Measurements from ENCODE around the gene GINS3. TPM values are rescaled to one million over a fixed set of nuclear protein-coding genes. Genes with fewer than 3 reads are reported as not detected.

Gene GINS3
- total and polyA plus RNA-seq, 3 experiments from 2014 or later, result 2.0 to 26.5 (median 25.3) TPM

DNA sequence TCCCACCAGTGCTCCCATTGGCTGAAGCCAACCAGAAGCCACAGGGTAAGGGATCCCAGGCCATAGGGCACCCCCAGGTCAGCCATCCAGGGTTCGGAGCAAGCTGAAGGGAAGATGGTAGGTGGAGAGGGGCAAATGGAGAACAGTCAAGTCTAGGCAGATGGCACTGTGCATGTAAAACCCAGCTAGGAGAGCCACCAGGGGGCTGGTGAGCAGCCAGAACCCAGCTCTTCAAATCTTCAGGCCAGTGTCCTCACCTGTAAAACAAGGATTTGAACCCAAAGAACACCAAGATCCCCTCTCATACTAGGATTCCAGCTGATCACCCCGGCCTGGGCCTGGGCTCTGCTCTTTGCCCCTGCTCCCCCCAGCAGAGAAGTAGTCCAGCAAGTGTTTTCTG, 43.5 kb downstream of the GINS3 start:
- Histone ChIP-seq H3K4me1 (ENCODE audit: insufficient read depth, low read length) (no peaks in the 10 kb centered on the region), H3K27ac (ENCODE audit: low read depth, low read length) (no peak overlapping the region), H3K4me3 (ENCODE audit: low read length) (no peak overlapping the region), H3K9me3 (ENCODE audit: low read length) (no peaks in the 10 kb centered on the region), H3K36me3 (ENCODE audit: insufficient read depth, low read length) (no peaks in the 10 kb centered on the region), H3K27me3 (ENCODE audit: insufficient read depth, low read length, poor library complexity, severe bottlenecking) (no peaks in the 10 kb centered on the region)
- no peaks in the 10 kb centered on the region for H3K4me1 Mint-ChIP-seq
- no peak for DNase-seq
- H3K27me3 Mint-ChIP-seq, result peaks cover 2 to 21% of the 10 kb centered on the region in 2 donors
- ChIA-PET CTCF (no interaction called here), POLR2A (no interaction called here)
- H3K4me3 Mint-ChIP-seq, result no peak overlapping the region
- no peaks in the 10 kb centered on the region for H3K36me3 Mint-ChIP-seq
- H3K9me3 Mint-ChIP-seq, result peaks cover 0 to 15% (median 2%) of the 10 kb centered on the region in 5 donors
- H3K27ac Mint-ChIP-seq, result no peak overlapping the region

DNA sequence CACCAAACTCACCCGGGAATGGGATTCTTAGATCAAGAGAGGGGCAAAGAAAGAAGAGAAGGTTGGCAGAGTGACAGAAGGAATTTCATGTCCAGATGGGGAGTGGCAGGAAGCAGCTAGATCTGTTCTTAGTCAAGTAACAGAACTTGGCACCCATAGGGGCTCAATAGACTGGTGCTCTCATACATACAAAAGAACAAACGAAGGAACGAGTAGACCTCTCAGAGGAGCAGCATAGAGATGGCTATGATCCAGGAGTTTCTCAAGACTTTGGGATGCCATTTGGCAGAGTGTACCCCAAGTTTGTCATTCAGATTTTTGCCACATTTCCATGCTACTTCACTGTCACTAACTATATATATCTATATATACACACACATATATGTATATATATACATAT, 47.9 kb downstream of the GINS3 start:
- ChIA-PET CTCF (no interaction called here), POLR2A (no interaction called here)
- H3K9me3 ChIP-seq (ENCODE audit: low read length), result no peaks in the 10 kb centered on the region
- peaks cover 10 to 36% of the 10 kb centered on the region in 2 donors for H3K27me3 Mint-ChIP-seq
- no peak for DNase-seq
- H3K27ac Mint-ChIP-seq, result no peak overlapping the region
- no peaks in the 10 kb centered on the region for H3K4me1 Mint-ChIP-seq
- no peak overlapping the region for H3K27ac ChIP-seq (ENCODE audit: low read depth, low read length)
- peaks cover 0 to 15% (median 2%) of the 10 kb centered on the region in 5 donors for H3K9me3 Mint-ChIP-seq
- H3K36me3 Mint-ChIP-seq, result no peaks in the 10 kb centered on the region
- no peak overlapping the region for H3K4me3 ChIP-seq (ENCODE audit: low read length)
- H3K36me3 ChIP-seq (ENCODE audit: insufficient read depth, low read length), result no peaks in the 10 kb centered on the region
- no peaks in the 10 kb centered on the region for H3K4me1 ChIP-seq (ENCODE audit: insufficient read depth, low read length)
- no peaks in the 10 kb centered on the region for H3K27me3 ChIP-seq (ENCODE audit: insufficient read depth, low read length, poor library complexity, severe bottlenecking)
- no peak overlapping the region for H3K4me3 Mint-ChIP-seq

DNA sequence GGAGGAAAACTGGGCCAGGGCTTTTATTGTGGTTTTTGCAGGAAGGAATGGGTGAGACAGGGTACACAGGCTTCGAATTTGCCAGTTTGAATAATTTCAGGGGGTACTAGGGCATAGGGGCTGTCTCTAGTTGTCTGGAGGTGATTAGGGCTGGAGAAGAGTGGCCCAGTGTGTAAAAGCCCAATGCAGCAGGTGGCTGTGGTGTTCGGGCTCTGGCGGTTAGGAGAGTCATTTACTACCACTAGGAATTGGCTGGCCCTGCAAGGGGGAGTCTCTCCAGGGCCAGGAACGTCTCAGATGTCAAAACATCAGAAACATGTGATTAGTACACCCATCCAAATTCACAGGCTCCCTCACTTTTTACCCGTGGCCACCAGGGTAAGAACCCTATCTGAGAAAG, 50.3 kb downstream of the GINS3 start:
- no peaks in the 10 kb centered on the region for H3K27me3 ChIP-seq (ENCODE audit: insufficient read depth, low read length, poor library complexity, severe bottlenecking)
- peaks cover 0 to 6% (median 1%) of the 10 kb centered on the region in 5 donors for H3K9me3 Mint-ChIP-seq
- H3K4me3 Mint-ChIP-seq, result no peak overlapping the region
- H3K4me1 ChIP-seq (ENCODE audit: insufficient read depth, low read length), result no peaks in the 10 kb centered on the region
- H3K27me3 Mint-ChIP-seq, result peaks cover 10 to 40% of the 10 kb centered on the region in 2 donors
- H3K4me3 ChIP-seq (ENCODE audit: low read length), result no peak overlapping the region
- ChIA-PET POLR2A (no interaction called here), CTCF (no interaction called here)
- H3K27ac ChIP-seq (ENCODE audit: low read depth, low read length), result no peak overlapping the region
- no peak for DNase-seq
- H3K4me1 Mint-ChIP-seq, result no peaks in the 10 kb centered on the region
- no peak overlapping the region for H3K27ac Mint-ChIP-seq
- no peaks in the 10 kb centered on the region for H3K36me3 Mint-ChIP-seq
- no peaks in the 10 kb centered on the region for H3K9me3 ChIP-seq (ENCODE audit: low read length)
- no peaks in the 10 kb centered on the region for H3K36me3 ChIP-seq (ENCODE audit: insufficient read depth, low read length)

DNA sequence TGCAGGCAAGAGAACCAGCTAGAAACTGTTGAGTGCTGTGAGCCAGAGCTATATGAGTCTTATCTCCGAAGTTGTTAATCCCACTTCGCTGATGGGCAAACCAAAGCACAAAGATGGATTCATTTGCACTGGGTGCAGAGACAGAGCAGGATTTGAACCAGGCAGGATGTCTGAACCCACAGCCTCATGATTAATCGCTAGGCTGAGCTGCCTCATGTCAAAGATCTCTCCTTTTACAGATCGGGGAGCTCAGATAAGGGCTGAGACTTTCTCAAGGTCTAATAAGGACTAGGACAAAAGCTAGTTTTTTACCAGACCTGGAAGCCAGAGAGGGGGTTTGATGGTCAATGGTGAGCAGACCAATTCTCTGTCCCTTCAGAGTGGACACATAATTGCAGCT, 51.5 kb downstream of the GINS3 start:
- CTCF ChIA-PET, result interaction anchor here (1.0 kb wide), 1 partner anchor 11 kb away, joined by 3 read pairs; no protein-coding TSS in a partner anchor
- H3K4me3 Mint-ChIP-seq, result no peak overlapping the region

DNA sequence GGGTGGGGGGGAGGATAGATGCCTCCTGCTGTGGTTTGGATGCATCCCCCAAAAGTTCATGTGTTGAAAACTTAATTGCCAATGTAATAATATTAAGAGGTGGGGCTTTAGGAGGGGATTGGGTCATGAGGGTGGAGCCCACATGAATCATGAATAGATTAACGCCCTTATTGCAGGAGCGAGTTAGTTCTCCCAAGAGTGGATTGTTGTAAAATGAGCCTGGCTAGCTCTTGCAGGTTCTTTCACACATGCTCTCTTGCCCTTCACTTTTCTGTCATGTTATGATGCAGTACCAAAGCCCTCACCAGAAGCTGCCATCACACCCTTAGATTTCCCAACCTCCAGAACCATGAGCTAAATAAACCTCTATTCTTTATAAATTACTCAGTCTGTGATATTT, 52.0 kb downstream of the GINS3 start:
- Mint-ChIP-seq H3K27me3 (peaks cover 8 to 34% of the 10 kb centered on the region in 2 donors), H3K27ac (no peak overlapping the region)

More for the DNA sequence above, 51.5 kb downstream of the GINS3 start:
- H3K4me1 Mint-ChIP-seq, result no peaks in the 10 kb centered on the region
- H3K4me1 ChIP-seq (ENCODE audit: insufficient read depth, low read length), result no peaks in the 10 kb centered on the region
- H3K9me3 Mint-ChIP-seq, result no peaks in the 10 kb centered on the region
- peaks cover 8 to 34% of the 10 kb centered on the region in 2 donors for H3K27me3 Mint-ChIP-seq
- POLR2A ChIA-PET, result no interaction called here
- no peak for DNase-seq
- no peaks in the 10 kb centered on the region for H3K36me3 Mint-ChIP-seq
- H3K4me3 ChIP-seq (ENCODE audit: low read length), result no peak overlapping the region
- no peak overlapping the region for H3K27ac Mint-ChIP-seq
- no peaks in the 10 kb centered on the region for H3K9me3 ChIP-seq (ENCODE audit: low read length)
- no peak overlapping the region for H3K27ac ChIP-seq (ENCODE audit: low read depth, low read length)
- no peaks in the 10 kb centered on the region for H3K27me3 ChIP-seq (ENCODE audit: insufficient read depth, low read length, poor library complexity, severe bottlenecking)
- H3K36me3 ChIP-seq (ENCODE audit: insufficient read depth, low read length), result no peaks in the 10 kb centered on the region

DNA sequence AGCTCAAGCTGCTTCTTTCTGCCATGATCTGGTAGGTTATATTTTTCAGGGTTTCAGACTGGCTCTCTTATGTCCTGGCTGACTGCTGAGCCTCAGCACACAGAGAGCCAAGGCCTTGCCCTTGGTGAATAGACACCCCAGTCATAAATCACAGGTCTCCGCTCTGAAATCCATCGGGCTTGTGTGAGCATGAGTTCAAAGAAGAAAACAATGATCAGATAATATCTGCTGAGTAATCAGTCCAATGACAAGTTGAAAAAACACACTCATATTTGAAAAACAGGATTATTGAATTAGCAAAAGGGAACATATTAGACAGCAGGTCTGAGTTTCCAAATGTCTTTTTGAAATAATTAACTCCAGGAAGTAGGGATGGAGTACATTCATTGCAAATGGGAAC, 56.6 kb downstream of the GINS3 start:
- Mint-ChIP-seq H3K4me1 (no peaks in the 10 kb centered on the region), H3K27me3 (peaks cover 14 to 32% of the 10 kb centered on the region in 2 donors), H3K4me3 (no peak overlapping the region), H3K9me3 (no peaks in the 10 kb centered on the region), H3K27ac (peak overlapping the region in 1 of 8 donors; percentile 5), H3K36me3 (no peaks in the 10 kb centered on the region)
- H3K9me3 ChIP-seq (ENCODE audit: low read length), result no peaks in the 10 kb centered on the region
- CTCF ChIA-PET, result no interaction called here
- H3K27me3 ChIP-seq (ENCODE audit: insufficient read depth, low read length, poor library complexity, severe bottlenecking), result no peaks in the 10 kb centered on the region
- H3K36me3 ChIP-seq (ENCODE audit: insufficient read depth, low read length), result no peaks in the 10 kb centered on the region
- no peak for DNase-seq
- no peak overlapping the region for H3K4me3 ChIP-seq (ENCODE audit: low read length)
- H3K27ac ChIP-seq (ENCODE audit: low read depth, low read length), result no peak overlapping the region
- no peaks in the 10 kb centered on the region for H3K4me1 ChIP-seq (ENCODE audit: insufficient read depth, low read length)
- POLR2A ChIA-PET, result no interaction called here

More for the DNA sequence above, 52.0 kb downstream of the GINS3 start:
- Histone ChIP-seq H3K27ac (ENCODE audit: low read depth, low read length) (no peak overlapping the region), H3K36me3 (ENCODE audit: insufficient read depth, low read length) (no peaks in the 10 kb centered on the region), H3K4me3 (ENCODE audit: low read length) (no peak overlapping the region), H3K27me3 (ENCODE audit: insufficient read depth, low read length, poor library complexity, severe bottlenecking) (no peaks in the 10 kb centered on the region), H3K4me1 (ENCODE audit: insufficient read depth, low read length) (no peaks in the 10 kb centered on the region), H3K9me3 (ENCODE audit: low read length) (no peaks in the 10 kb centered on the region)
- Mint-ChIP-seq H3K4me1 (no peaks in the 10 kb centered on the region), H3K9me3 (no peaks in the 10 kb centered on the region), H3K36me3 (no peaks in the 10 kb centered on the region), H3K4me3 (no peak overlapping the region)
- ChIA-PET CTCF (interaction anchor here (1.0 kb wide), 1 partner anchor 11 kb away, joined by 3 read pairs; no protein-coding TSS in a partner anchor), POLR2A (no interaction called here)
- DNase-seq, result no peak

DNA sequence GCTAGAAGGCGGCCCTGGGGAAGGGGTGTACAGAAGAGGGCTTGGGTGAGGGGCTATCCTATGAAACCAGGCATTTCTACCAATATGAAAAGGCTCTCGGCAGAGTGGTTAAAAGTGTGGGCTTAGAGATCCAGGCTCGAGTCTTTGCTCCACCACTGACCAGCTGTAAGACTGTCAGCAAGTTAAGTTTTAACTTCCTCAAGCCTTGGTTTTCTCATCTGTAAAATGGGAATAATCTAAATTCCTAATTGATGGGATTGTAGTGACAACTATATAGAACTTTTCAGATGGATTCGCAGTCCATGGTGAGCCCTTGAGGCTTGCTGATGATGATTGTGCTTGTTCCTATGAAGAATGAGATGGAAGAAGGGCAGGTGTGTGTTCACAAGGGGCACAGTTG, 57.0 kb downstream of the GINS3 start:
- CTCF ChIA-PET, result no interaction called here
- H3K4me1 ChIP-seq (ENCODE audit: insufficient read depth, low read length), result no peaks in the 10 kb centered on the region
- Mint-ChIP-seq H3K36me3 (no peaks in the 10 kb centered on the region), H3K27ac (no peak overlapping the region), H3K4me3 (no peak overlapping the region), H3K9me3 (no peaks in the 10 kb centered on the region), H3K27me3 (peaks cover 10 to 33% of the 10 kb centered on the region in 2 donors), H3K4me1 (no peaks in the 10 kb centered on the region)
- H3K4me3 ChIP-seq (ENCODE audit: low read length), result no peak overlapping the region
- POLR2A ChIA-PET, result no interaction called here
- no peak for DNase-seq
- H3K27me3 ChIP-seq (ENCODE audit: insufficient read depth, low read length, poor library complexity, severe bottlenecking), result no peaks in the 10 kb centered on the region
- H3K27ac ChIP-seq (ENCODE audit: low read depth, low read length), result no peak overlapping the region
- H3K9me3 ChIP-seq (ENCODE audit: low read length), result no peaks in the 10 kb centered on the region
- no peaks in the 10 kb centered on the region for H3K36me3 ChIP-seq (ENCODE audit: insufficient read depth, low read length)

DNA sequence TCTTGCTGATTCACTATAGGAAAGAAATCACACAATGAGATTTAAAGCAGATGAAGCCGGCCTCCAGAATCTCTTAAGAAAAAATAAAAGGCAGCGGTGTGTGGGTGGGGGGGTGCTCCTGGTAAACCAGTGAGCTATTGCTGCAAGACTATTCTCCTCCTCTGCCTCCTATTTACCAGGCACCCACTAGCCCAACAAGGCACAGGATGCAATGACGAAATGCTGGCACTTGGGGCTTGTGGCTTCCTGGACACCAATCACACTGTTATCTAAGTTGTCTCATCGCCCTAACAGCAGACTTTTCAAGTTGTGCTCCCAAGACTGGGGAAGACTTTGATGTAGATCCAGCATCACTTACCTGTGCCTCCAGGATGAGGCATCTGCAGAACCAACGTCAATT, 57.5 kb downstream of the GINS3 start:
- H3K4me1 Mint-ChIP-seq, result no peaks in the 10 kb centered on the region
- no peak overlapping the region for H3K27ac ChIP-seq (ENCODE audit: low read depth, low read length)
- H3K4me1 ChIP-seq (ENCODE audit: insufficient read depth, low read length), result no peaks in the 10 kb centered on the region
- ChIA-PET CTCF (no interaction called here), POLR2A (no interaction called here)
- no peak overlapping the region for H3K4me3 Mint-ChIP-seq
- H3K4me3 ChIP-seq (ENCODE audit: low read length), result no peak overlapping the region
- no peak for DNase-seq
- H3K36me3 ChIP-seq (ENCODE audit: insufficient read depth, low read length), result no peaks in the 10 kb centered on the region
- H3K9me3 Mint-ChIP-seq, result no peaks in the 10 kb centered on the region
- H3K27me3 ChIP-seq (ENCODE audit: insufficient read depth, low read length, poor library complexity, severe bottlenecking), result no peaks in the 10 kb centered on the region
- H3K9me3 ChIP-seq (ENCODE audit: low read length), result no peaks in the 10 kb centered on the region
- no peaks in the 10 kb centered on the region for H3K36me3 Mint-ChIP-seq
- H3K27ac Mint-ChIP-seq, result no peak overlapping the region
- peaks cover 9 to 35% of the 10 kb centered on the region in 2 donors for H3K27me3 Mint-ChIP-seq

DNA sequence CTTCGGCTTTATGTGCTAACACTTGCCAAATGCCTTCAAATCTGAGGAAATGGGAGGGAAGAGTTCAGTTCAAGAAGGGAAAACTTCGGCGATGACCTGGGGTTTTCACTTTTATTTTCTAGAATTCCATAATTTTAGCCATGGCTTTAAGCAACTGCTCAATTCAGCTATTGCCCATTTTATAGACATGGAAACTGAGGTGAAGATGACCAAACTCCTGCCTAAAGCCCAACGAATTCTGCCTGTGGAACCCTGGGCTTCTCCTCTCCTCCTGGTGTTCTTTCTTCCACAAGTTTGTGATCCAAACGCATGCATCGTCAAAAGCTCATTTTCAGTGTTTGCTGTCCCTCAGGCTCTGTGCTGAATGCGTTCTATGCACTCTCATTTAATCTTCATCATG, 58.3 kb downstream of the GINS3 start:
- no peak overlapping the region for H3K4me3 ChIP-seq (ENCODE audit: low read length)
- no peak overlapping the region for H3K27ac Mint-ChIP-seq
- peaks cover 13 to 35% of the 10 kb centered on the region in 2 donors for H3K27me3 Mint-ChIP-seq
- ChIA-PET CTCF (no interaction called here), POLR2A (no interaction called here)
- DNase-seq, result no peak
- H3K36me3 ChIP-seq (ENCODE audit: insufficient read depth, low read length), result no peaks in the 10 kb centered on the region
- H3K36me3 Mint-ChIP-seq, result no peaks in the 10 kb centered on the region
- no peak overlapping the region for H3K27ac ChIP-seq (ENCODE audit: low read depth, low read length)
- H3K9me3 Mint-ChIP-seq, result no peaks in the 10 kb centered on the region
- no peaks in the 10 kb centered on the region for H3K4me1 Mint-ChIP-seq
- no peak overlapping the region for H3K4me3 Mint-ChIP-seq
- H3K27me3 ChIP-seq (ENCODE audit: insufficient read depth, low read length, poor library complexity, severe bottlenecking), result no peaks in the 10 kb centered on the region
- no peaks in the 10 kb centered on the region for H3K9me3 ChIP-seq (ENCODE audit: low read length)
- no peaks in the 10 kb centered on the region for H3K4me1 ChIP-seq (ENCODE audit: insufficient read depth, low read length)
